ENCODE results near the gene FERMT2. TPM values are rescaled to one million over a fixed set of nuclear protein-coding genes. Genes with fewer than 3 reads are reported as not detected.

FERMT2 gene
- total RNA-seq, 5 donors from 2014 or later (not counting 1 experiment from before 2014, with no cell fraction given): 0.35 to 1.0 (median 0.84) TPM; not detected in 1

Other genes with a start within 250 kb of the FERMT2 start
- 100 to 1,000 TPM in 2 of 5 donors, 10 to 100 TPM in 3; 71.4 to 103 (median 74.9) TPM for gene PSMC6, start 243.8 kb downstream of the FERMT2 start, total RNA-seq
- gene STYX, start 220.9 kb downstream of the FERMT2 start, total RNA-seq: 10 to 100 TPM; 29.6 to 40.0 (median 36.9) TPM
- gene GNPNAT1, start 159.4 kb downstream of the FERMT2 start, total RNA-seq: 10 to 100 TPM in 1 of 5 donors, 1 to 10 TPM in 4; 6.9 to 10.7 (median 8.9) TPM
- gene DDHD1, start 202.3 kb upstream of the FERMT2 start, total RNA-seq: 10 to 100 TPM; 36.6 to 69.6 (median 45.4) TPM